Smooth muscle cell (in vitro differentiated cells): ENCODE measurements around the gene ADORA1. TPM values are rescaled to one million over a fixed set of nuclear protein-coding genes. Genes with fewer than 3 reads are reported as not detected.

Experiments
- DNase-seq: peaks from one replicate; lab custom pipeline; 2025; ENCODE audit not compliant: unreplicated experiment; lab: John Stamatoyannopoulos, UW
- H2AFZ ChIP-seq: fragments of 200-600 bp; sonication (generic); 2 replicates; pipeline ENCODE4 v1.6.0; 2016; ENCODE audit warnings: antibody characterized with exemption, low read depth, mild to moderate bottlenecking
- H3F3A ChIP-seq: fragments of 200-600 bp; sonication (generic); 2 replicates; pipeline ENCODE4 v1.6.0; 2017; ENCODE audit warnings: antibody characterized with exemption, low read depth
- H3K27ac ChIP-seq: fragments of 200-600 bp; sonication (generic); 2 replicates; pipeline ENCODE4 v1.5.1; 2016; ENCODE audit warnings: low read depth, mild to moderate bottlenecking
- H3K27me3 ChIP-seq: fragments of 200-600 bp; sonication (generic); 2 replicates; pipeline ENCODE4 v1.6.1; 2016; ENCODE audit warnings: low read depth, mild to moderate bottlenecking
- H3K36me3 ChIP-seq: fragments of 200-600 bp; sonication (generic); 2 replicates; pipeline ENCODE4 v1.5.1; 2016; ENCODE audit warnings: low read depth
- H3K4me1 ChIP-seq: fragments of 200-600 bp; sonication (generic); 2 replicates; pipeline ENCODE4 v1.5.1; 2016; ENCODE audit warnings: low read depth
- H3K4me2 ChIP-seq: fragments of 200-600 bp; sonication (generic); 2 replicates; pipeline ENCODE4 v1.6.0; 2016; ENCODE audit warnings: mild to moderate bottlenecking
- H3K4me3 ChIP-seq: fragments of 200-600 bp; sonication (generic); 2 replicates; pipeline ENCODE4 v1.5.1; 2016; ENCODE audit warnings: mild to moderate bottlenecking
- H3K79me2 ChIP-seq: fragments of 200-600 bp; sonication (generic); 2 replicates; pipeline ENCODE4 v1.6.0; 2016; ENCODE audit warnings: low read depth, mild to moderate bottlenecking
- H3K9ac ChIP-seq: fragments of 200-600 bp; sonication (generic); 2 replicates; pipeline ENCODE4 v1.6.0; 2016; ENCODE audit warnings: low read depth
- H3K9me3 ChIP-seq: fragments of 200-600 bp; sonication (generic); replicated peaks from 2 replicates; pipeline ENCODE4 v1.5.1; 2016; ENCODE audit warnings: low read depth
- H4K20me1 ChIP-seq: fragments of 200-600 bp; sonication (generic); 2 replicates; pipeline ENCODE4 v1.6.0; 2016; ENCODE audit warnings: low read depth
- CTCF ChIP-seq: fragments of 200-600 bp; sonication (generic); IDR thresholded peaks from 2 replicates; pipeline ENCODE4 v1.5.1; 2017; ENCODE audit warnings: borderline replicate concordance, mild to moderate bottlenecking, antibody characterized with exemption; ENCODE audit not compliant: insufficient read depth, poor library complexity, severe bottlenecking
- WGBS: methylation state at CpG from one replicate; pipeline ENCODE4 v1.1.7; 2016; ENCODE audit warnings: low lambda C conversion rate; 5-methylcytosine and 5-hydroxymethylcytosine counted together
- polyA plus RNA-seq: library from polyadenylated mRNA; unstranded; fragments of >200 nt; fragmentation: Nextera tagmentation; extraction: Ambion mirVana; gene quantifications from 2 replicates; pipeline ENCODE4 v1.2.1, GENCODE V29; 2016
- total RNA-seq: library from RNA; depleted of rRNA; stranded (reverse); fragments of >200 nt; gene quantifications from 2 replicates; pipeline ENCODE4 v1.2.3, GENCODE V29; 2014

Gene ADORA1
- total and polyA plus RNA-seq, 2 experiments from 2014 or later: 16.0 to 18.0 TPM

GRCh38 chr1:203124546-203125317 is 2.8 kb upstream of the ADORA1 start:
- H3F3A ChIP-seq: no peaks in the 10 kb centered on the region
- H2AFZ ChIP-seq: no peak overlapping the region
- no peak for DNase-seq
- no peak overlapping the region for H3K4me2 ChIP-seq
- no peaks in the 10 kb centered on the region for H3K36me3 ChIP-seq
- no peak overlapping the region for H3K27ac ChIP-seq
- H3K79me2 ChIP-seq: no peaks in the 10 kb centered on the region
- peaks cover 16% of the 10 kb centered on the region for H4K20me1 ChIP-seq
- H3K4me1 ChIP-seq: peaks cover 30% of the 10 kb centered on the region
- H3K4me3 ChIP-seq: no peak overlapping the region
- no peak overlapping the region for H3K9ac ChIP-seq
- no peaks in the 10 kb centered on the region for H3K9me3 ChIP-seq
- no peak for TF ChIP-seq CTCF
- no peaks in the 10 kb centered on the region for H3K27me3 ChIP-seq
- 72% methylated on average over 5 of the region's 5 CpGs for WGBS

- no peaks in the 10 kb centered on the region for H3F3A ChIP-seq
- no peaks in the 10 kb centered on the region for H3K27me3 ChIP-seq
- no peak overlapping the region for H3K27ac ChIP-seq
- peak overlapping the region; percentile 14 for H3K4me3 ChIP-seq
- peaks cover 30% of the 10 kb centered on the region for H3K4me1 ChIP-seq
- no peaks in the 10 kb centered on the region for H3K79me2 ChIP-seq
- peak overlapping the region; percentile 84 for H2AFZ ChIP-seq
- TF ChIP-seq CTCF: peak; percentile 41
- DNase-seq: no peak
- whole genome bisulfite sequencing: 31% methylated on average over 8 of the region's 8 CpGs
- H3K4me2 ChIP-seq: peak overlapping the region; percentile 99
- no peak overlapping the region for H3K9ac ChIP-seq
- peaks cover 26% of the 10 kb centered on the region for H4K20me1 ChIP-seq
- no peaks in the 10 kb centered on the region for H3K9me3 ChIP-seq
- no peaks in the 10 kb centered on the region for H3K36me3 ChIP-seq
Measured at GRCh38 chr1:203126151-203126865, 1.2 kb upstream of the ADORA1 start.

- no peak for DNase-seq
- peak overlapping the region; percentile 99 for H3K4me2 ChIP-seq
- H3K9me3 ChIP-seq: no peaks in the 10 kb centered on the region
- H3K27ac ChIP-seq: no peak overlapping the region
- no peaks in the 10 kb centered on the region for H3K79me2 ChIP-seq
- no peaks in the 10 kb centered on the region for H3K36me3 ChIP-seq
- no peaks in the 10 kb centered on the region for H3K27me3 ChIP-seq
- no peaks in the 10 kb centered on the region for H3F3A ChIP-seq
- WGBS: 23% methylated on average over 10 of the region's 12 CpGs
- H3K4me3 ChIP-seq: peak overlapping the region; percentile 61
- H2AFZ ChIP-seq: peak overlapping the region; percentile 84
- peaks cover 30% of the 10 kb centered on the region for H3K4me1 ChIP-seq
- H3K9ac ChIP-seq: peak overlapping the region; percentile 47
- TF ChIP-seq CTCF: no peak
- peaks cover 26% of the 10 kb centered on the region for H4K20me1 ChIP-seq
Measured at GRCh38 chr1:203126866-203127665, 460 bp upstream of the ADORA1 start.
